Measurements from ENCODE around the gene CLEC12A.

GRCh38 chr12:9925705-9926393, 45.4 kb upstream of the CLEC12A start:
- TF ChIP-seq CTCF (IDR thresholded peaks at IDR 0.05) (peak; percentile 51 to 56 (median 52)), POLR2A (IDR thresholded peaks at IDR 0.05) (no peak)

All from uterus (tissue), 2 donors.